GM12873 (cell line): ENCODE results near the gene POLN.
A peak's percentile ranks its signal among the peaks of the same experiment; 100 is the strongest.

ENCODE experiments used
- TF ChIP-seq, protein P1 (sequence below): IDR thresholded peaks from 2 replicates; pipeline ENCODE4 v1.5.1; 2012; ENCODE audit warnings: low read depth, mild to moderate bottlenecking, moderate library complexity, low read length, control low read depth; ENCODE audit not compliant: insufficient read depth; ENCODE audit errors: missing control alignments

POLN gene

DNA sequence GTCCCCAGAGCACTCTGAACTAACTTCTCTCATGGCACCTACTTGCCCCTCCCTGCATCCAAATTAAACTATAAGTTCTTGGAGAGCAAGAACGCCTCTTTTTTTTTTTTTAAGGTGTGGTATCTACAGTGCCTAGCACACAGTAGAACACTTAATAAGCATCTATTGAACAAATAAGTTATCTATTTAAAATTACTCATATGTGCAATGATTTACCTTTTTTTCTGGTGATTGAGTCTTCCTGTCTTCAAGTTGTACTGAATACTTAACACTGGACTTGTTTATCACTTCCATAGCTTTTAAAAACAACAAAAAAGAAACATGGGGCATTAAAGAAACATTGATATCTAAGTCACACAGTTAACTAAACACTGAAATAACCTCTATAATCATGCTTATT, 29.1 kb downstream of the POLN start:
- TF ChIP-seq, protein P1, sequence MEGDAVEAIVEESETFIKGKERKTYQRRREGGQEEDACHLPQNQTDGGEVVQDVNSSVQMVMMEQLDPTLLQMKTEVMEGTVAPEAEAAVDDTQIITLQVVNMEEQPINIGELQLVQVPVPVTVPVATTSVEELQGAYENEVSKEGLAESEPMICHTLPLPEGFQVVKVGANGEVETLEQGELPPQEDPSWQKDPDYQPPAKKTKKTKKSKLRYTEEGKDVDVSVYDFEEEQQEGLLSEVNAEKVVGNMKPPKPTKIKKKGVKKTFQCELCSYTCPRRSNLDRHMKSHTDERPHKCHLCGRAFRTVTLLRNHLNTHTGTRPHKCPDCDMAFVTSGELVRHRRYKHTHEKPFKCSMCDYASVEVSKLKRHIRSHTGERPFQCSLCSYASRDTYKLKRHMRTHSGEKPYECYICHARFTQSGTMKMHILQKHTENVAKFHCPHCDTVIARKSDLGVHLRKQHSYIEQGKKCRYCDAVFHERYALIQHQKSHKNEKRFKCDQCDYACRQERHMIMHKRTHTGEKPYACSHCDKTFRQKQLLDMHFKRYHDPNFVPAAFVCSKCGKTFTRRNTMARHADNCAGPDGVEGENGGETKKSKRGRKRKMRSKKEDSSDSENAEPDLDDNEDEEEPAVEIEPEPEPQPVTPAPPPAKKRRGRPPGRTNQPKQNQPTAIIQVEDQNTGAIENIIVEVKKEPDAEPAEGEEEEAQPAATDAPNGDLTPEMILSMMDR: no peak

GRCh38 chr4:2194496-2194895, 47.4 kb downstream of the POLN start:
- TF ChIP-seq, protein P1: no peak

- TF ChIP-seq, protein P1: no peak
Observed at GRCh38 chr4:2193326-2193725, 48.6 kb downstream of the POLN start.

GRCh38 chr4:2186865-2187172, 55.1 kb downstream of the POLN start:
- TF ChIP-seq, protein P1: no peak

GRCh38 chr4:2186133-2186864, 55.6 kb downstream of the POLN start:
- TF ChIP-seq, protein P1: peak; percentile 53

GRCh38 chr4:2183394-2183793, 58.5 kb downstream of the POLN start:
- TF ChIP-seq, protein P1: no peak

GRCh38 chr4:2182994-2183393, 58.9 kb downstream of the POLN start:
- TF ChIP-seq, protein P1: no peak
